DOHH2 (cell line): ENCODE measurements around the gene MRPL30.
A peak's percentile ranks its signal among the peaks of the same experiment; 100 is the strongest.
"Not testable (repeated sequence)": the region's sequence is repeated elsewhere in the genome, so short reads cannot be mapped to it uniquely, and the experiment has no call there.

Experiments used
- H3F3A ChIP-seq: fragments of 200-600 bp; sonication (generic), shearing (Covaris generic); 2 replicates; pipeline ENCODE4 v1.6.0; 2016; ENCODE audit warnings: antibody characterized with exemption, mild to moderate bottlenecking; ENCODE audit not compliant: control insufficient read depth, insufficient read depth
- H3K27ac ChIP-seq: fragments of 200-600 bp; sonication (generic); 2 replicates; pipeline ENCODE4 v1.5.1; 2014; ENCODE audit warnings: low read depth, mild to moderate bottlenecking, low read length, moderate library complexity
- H3K27me3 ChIP-seq: fragments of 200-600 bp; sonication (generic); 2 replicates; pipeline ENCODE4 v1.6.1; 2014; ENCODE audit warnings: mild to moderate bottlenecking, low read length, mixed read lengths; ENCODE audit not compliant: control insufficient read depth
- H3K36me3 ChIP-seq: fragments of 200-600 bp; sonication (generic); 2 replicates; pipeline ENCODE4 v1.6.1; 2014; ENCODE audit warnings: mild to moderate bottlenecking, low read length, moderate library complexity, mixed read lengths; ENCODE audit not compliant: control insufficient read depth
- H3K4me1 ChIP-seq: fragments of 200-600 bp; sonication (generic); 2 replicates; pipeline ENCODE4 v1.6.1; 2014; ENCODE audit warnings: mild to moderate bottlenecking, low read length, mixed read lengths; ENCODE audit not compliant: control insufficient read depth
- H3K4me2 ChIP-seq: fragments of 200-600 bp; sonication (generic); 2 replicates; pipeline ENCODE4 v1.6.0; 2014; ENCODE audit warnings: mild to moderate bottlenecking, low read length, moderate library complexity
- H3K4me3 ChIP-seq: fragments of 200-600 bp; sonication (generic); 2 replicates; pipeline ENCODE4 v1.5.1; 2014; ENCODE audit warnings: mild to moderate bottlenecking, low read length, mixed read lengths
- H3K79me2 ChIP-seq: fragments of 200-600 bp; sonication (generic); 2 replicates; pipeline ENCODE4 v1.6.1; 2014; ENCODE audit warnings: mild to moderate bottlenecking, low read length, mixed read lengths; ENCODE audit not compliant: control insufficient read depth
- H3K9me2 ChIP-seq: fragments of 200-600 bp; sonication (generic); replicated peaks from 2 replicates; pipeline ENCODE4 v1.6.1; 2014; ENCODE audit warnings: mild to moderate bottlenecking, low read length, mixed read lengths; ENCODE audit not compliant: control insufficient read depth
- H3K9me3 ChIP-seq: fragments of 200-600 bp; sonication (generic); 2 replicates; pipeline ENCODE4 v1.6.1; 2014; ENCODE audit warnings: antibody characterized with exemption, low read length, mixed read lengths; ENCODE audit not compliant: control insufficient read depth, insufficient read depth
- H4K20me1 ChIP-seq: fragments of 200-600 bp; sonication (generic); 2 replicates; pipeline ENCODE4 v1.6.0; 2014; ENCODE audit warnings: low read depth, mild to moderate bottlenecking, antibody characterized with exemption, low read length, moderate library complexity; ENCODE audit not compliant: control insufficient read depth, insufficient read depth
- EZH2phosphoT487 ChIP-seq: fragments of 200-600 bp; sonication (generic); IDR thresholded peaks from 2 replicates; pipeline ENCODE4 v1.6.1; 2017; ENCODE audit warnings: borderline replicate concordance, mild to moderate bottlenecking, antibody characterized with exemption, low read length, moderate library complexity, mixed read lengths
- TF ChIP-seq, protein P1 (sequence below): fragments of 200-600 bp; sonication (generic); IDR thresholded peaks from one replicate; pipeline ENCODE4 v1.5.1; 2014; ENCODE audit warnings: antibody characterized with exemption, mild to moderate bottlenecking, low read depth, low read length; ENCODE audit not compliant: poor library complexity, severe bottlenecking

The MRPL30 gene

DNA sequence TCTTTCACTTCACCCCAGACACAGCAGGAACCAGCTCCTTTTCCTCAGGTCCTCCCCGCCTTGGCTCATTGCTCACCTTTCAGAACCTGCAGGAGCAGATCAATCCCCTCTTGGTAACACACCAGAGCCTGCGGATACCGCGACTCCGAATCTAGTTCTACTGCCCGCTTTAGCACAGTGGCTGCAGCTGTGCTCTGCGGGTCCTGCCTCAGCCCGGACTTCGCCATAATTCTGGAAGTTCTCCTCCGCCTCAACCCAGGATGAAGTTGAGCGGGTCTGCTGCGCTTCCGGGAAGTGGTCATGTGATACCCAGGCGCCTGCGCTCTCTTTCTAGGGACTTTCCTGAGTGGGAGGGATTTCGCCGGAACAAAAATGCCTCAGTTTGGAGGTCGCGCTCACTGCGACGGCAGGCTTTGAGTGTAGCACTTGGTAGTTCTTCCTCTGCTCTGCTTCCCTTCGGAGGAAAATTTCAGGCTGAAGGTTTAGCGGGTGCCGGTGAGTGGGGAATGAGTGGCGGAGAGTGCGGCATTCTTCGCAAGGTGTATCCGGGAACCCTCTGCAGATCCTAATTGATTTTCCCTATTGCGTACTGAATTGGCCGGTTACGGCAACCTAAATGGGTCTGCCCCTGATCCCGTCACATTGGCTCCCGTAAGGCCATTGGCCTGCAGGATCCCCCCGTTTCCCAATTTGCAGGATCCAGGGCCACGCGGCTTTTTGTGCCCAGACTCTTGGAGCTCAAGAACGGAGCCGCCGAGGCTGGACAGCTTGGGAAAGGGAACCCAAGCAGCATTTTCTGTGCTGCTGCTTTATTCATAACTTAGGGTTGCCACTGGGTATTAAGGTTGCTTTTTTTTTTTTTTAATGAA is at the start of gene MRPL30, which contains the start of gene MITD1:
MRPL30 (plus strand) TSS at position 430 of the 869 bp plus-strand sequence. CDS start 5,020 bp downstream, outside the sequence.
MITD1 (minus strand) TSS at position 304 of the 869 bp plus-strand sequence; CDS start at position 227, 77 bp downstream.
- no peaks in the 10 kb centered on the region for H3K9me3 ChIP-seq
- peak within 1 kb of the TSS; percentile 16; the same call in 1 of the 2 replicates for H3K27ac ChIP-seq
- peaks cover 95% of the 10 kb centered on the region for H3K79me2 ChIP-seq
- no peaks in the 10 kb centered on the region for H3K27me3 ChIP-seq
- H3F3A ChIP-seq = no peaks in the 10 kb centered on the region
- H3K36me3 ChIP-seq = peaks cover 19% of the 10 kb centered on the region
- peak within 1 kb of the TSS; percentile 99 for H3K4me3 ChIP-seq
- peaks cover 30% of the 10 kb centered on the region for H3K4me1 ChIP-seq
- H3K4me2 ChIP-seq = peak within 1 kb of the TSS; percentile 80
- H3K9me2 ChIP-seq = no peaks in the 10 kb centered on the region
- H4K20me1 ChIP-seq = peaks cover 6% of the 10 kb centered on the region; the same call in 1 of the 2 replicates
- TF ChIP-seq, protein P1, sequence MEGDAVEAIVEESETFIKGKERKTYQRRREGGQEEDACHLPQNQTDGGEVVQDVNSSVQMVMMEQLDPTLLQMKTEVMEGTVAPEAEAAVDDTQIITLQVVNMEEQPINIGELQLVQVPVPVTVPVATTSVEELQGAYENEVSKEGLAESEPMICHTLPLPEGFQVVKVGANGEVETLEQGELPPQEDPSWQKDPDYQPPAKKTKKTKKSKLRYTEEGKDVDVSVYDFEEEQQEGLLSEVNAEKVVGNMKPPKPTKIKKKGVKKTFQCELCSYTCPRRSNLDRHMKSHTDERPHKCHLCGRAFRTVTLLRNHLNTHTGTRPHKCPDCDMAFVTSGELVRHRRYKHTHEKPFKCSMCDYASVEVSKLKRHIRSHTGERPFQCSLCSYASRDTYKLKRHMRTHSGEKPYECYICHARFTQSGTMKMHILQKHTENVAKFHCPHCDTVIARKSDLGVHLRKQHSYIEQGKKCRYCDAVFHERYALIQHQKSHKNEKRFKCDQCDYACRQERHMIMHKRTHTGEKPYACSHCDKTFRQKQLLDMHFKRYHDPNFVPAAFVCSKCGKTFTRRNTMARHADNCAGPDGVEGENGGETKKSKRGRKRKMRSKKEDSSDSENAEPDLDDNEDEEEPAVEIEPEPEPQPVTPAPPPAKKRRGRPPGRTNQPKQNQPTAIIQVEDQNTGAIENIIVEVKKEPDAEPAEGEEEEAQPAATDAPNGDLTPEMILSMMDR = no peak
- TF ChIP-seq EZH2phosphoT487 = no peak

DNA sequence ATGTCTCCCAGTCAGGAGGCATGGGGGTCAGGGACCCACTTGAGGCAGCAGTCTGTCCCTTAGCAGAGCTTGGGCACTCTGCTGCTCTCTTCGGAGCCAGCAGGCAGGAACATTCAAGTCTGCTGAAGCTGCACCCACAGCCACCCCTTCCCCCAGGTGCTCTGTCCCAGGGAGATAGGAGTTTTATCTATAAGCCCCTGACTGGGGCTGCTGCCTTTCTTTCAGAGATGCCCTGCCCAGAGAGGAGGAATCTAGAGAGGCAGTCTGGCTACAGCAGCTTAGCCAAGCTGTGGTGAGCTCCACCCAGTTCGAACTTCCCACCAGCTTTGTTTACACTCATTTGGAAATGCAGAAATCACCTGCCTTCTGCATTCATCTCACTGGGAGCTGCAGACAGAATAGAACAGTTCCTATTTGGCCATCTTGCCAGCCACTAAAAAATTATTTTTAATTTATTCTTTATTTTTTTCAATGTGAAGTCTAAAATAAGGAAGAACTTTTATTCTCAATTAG is 45.9 kb upstream of the MRPL30 start:
- H3K9me2 ChIP-seq, H3K27me3 ChIP-seq, H3K4me2 ChIP-seq, H3K9me3 ChIP-seq, H3F3A ChIP-seq, H3K36me3 ChIP-seq, H3K79me2 ChIP-seq, H3K27ac ChIP-seq, H4K20me1 ChIP-seq, H3K4me3 ChIP-seq, H3K4me1 ChIP-seq: not testable (repeated sequence)

DNA sequence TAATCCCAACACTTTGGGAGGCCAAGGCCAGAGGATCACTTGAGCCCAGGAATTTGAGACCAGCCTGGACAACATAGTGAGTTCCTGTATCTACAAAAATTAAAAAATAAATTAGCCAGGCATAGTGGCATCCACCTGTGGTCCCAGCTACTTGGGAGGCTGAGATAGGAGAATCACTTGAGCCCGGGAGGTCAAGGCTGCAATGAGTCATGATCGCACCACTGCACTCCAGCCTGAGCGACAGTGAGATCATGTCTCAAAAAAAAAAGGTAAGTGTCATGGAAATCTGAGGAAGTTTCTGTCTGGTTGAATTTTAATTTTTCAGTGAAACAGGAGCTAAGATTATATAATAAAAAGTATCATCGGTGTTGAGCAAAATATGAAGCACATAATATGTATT is 42.0 kb upstream of the MRPL30 start:
- H3K36me3 ChIP-seq = peaks cover 2% of the 10 kb centered on the region; the same call in 1 of the 2 replicates
- no peak overlapping the region for H3K4me2 ChIP-seq

More for the DNA sequence above, 42.0 kb upstream of the MRPL30 start:
- H3K79me2 ChIP-seq = peaks cover 13% of the 10 kb centered on the region
- H3K27ac ChIP-seq = no peak overlapping the region
- H4K20me1 ChIP-seq = no peaks in the 10 kb centered on the region
- no peak overlapping the region for H3K4me3 ChIP-seq
- H3K9me3 ChIP-seq = no peaks in the 10 kb centered on the region
- 0 out of 2 replicates have a peak, but pooled peaks cover 4% of the 10 kb centered on the region for H3F3A ChIP-seq
- peaks cover 22% of the 10 kb centered on the region for H3K4me1 ChIP-seq
- H3K9me2 ChIP-seq = no peaks in the 10 kb centered on the region
- no peaks in the 10 kb centered on the region for H3K27me3 ChIP-seq
- TF ChIP-seq, protein P1 = no peak
- TF ChIP-seq EZH2phosphoT487 = no peak
